Measurements from ENCODE around the gene PTPRK.

Gene PTPRK

DNA sequence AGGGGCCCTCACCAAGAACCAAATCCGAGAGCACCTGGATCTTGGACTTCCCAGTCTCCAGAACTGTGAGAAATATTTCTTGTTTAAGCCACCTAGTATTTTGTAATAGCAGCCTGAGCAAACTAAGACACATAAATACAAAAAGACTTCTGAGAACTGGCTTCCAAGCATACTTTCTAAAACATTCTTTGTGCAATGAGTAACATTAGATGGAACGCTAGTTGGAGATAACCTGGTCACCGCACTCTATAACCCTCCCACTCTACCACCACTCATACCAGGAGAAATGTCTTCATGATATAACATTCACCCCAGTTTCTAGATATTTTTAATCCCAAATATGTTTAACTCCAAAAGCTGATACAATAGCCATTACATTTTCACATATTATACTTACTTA, 450.0 kb downstream of the PTPRK start:
- 0 out of 2 replicates have a peak, but pooled peaks cover 3% of the 10 kb centered on the region for H3K36me3 ChIP-seq (ENCODE audit: control insufficient read depth, insufficient read depth, low read length)
- H3K4me1 ChIP-seq (ENCODE audit: control insufficient read depth, insufficient read depth, low read length): peaks cover 16% of the 10 kb centered on the region
- no peaks in the 10 kb centered on the region for H3K9me3 ChIP-seq (ENCODE audit: control insufficient read depth, insufficient read depth, low read length)
- no peak overlapping the region for H3K4me3 ChIP-seq (ENCODE audit: low read depth, low read length)
- H3K27ac ChIP-seq (ENCODE audit: low read depth, low read length): no peak overlapping the region
- no peaks in the 10 kb centered on the region for H3K27me3 ChIP-seq (ENCODE audit: control insufficient read depth, insufficient read depth, low read length)
- no peak overlapping the region for H3K9ac ChIP-seq (ENCODE audit: low read depth, low read length)

DNA sequence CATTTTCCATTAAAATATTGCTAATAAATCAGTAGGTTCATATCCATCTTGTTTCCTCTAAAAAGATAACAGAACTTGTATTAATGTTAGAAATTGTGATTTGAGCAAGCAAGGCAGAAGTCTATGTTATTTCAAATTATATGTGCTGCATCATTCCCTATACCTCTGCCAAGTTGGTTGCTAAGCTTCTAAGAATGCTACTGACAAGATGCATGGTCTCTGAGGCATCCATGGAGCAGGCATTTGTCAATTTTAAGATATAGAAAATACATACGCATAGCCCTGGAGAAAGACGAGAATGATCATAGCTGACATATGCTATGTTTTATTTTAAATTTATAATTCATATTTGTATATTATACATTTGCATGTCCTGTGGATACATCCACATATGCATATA, 451.2 kb downstream of the PTPRK start:
- H3K4me3 ChIP-seq (ENCODE audit: low read depth, low read length): no peak overlapping the region

DNA sequence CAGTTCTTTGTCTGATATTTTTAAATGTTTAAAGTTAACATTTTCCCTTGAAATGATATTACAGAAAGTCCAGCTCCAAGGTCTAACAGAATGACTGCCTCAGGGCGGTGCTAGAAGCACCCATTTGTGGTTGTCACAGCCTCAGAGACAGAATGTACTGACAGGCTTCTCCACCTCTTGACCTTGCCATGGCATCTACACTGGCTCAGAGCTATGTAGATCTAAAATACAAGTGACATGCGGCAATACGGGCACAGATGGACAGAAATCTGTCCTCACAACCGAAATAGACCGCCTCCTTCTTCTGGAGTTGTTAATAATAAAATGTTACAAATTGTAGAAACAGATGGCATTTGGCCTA, 452.3 kb downstream of the PTPRK start:
- Histone ChIP-seq H3K27ac (ENCODE audit: low read depth, low read length) (no peak overlapping the region), H3K4me3 (ENCODE audit: low read depth, low read length) (no peak overlapping the region), H3K9ac (ENCODE audit: low read depth, low read length) (no peak overlapping the region), H3K9me3 (ENCODE audit: control insufficient read depth, insufficient read depth, low read length) (no peaks in the 10 kb centered on the region), H3K4me1 (ENCODE audit: control insufficient read depth, insufficient read depth, low read length) (peaks cover 25% of the 10 kb centered on the region), H3K36me3 (ENCODE audit: control insufficient read depth, insufficient read depth, low read length) (0 out of 2 replicates have a peak, but pooled peaks cover 3% of the 10 kb centered on the region), H3K27me3 (ENCODE audit: control insufficient read depth, insufficient read depth, low read length) (no peaks in the 10 kb centered on the region)

More for the DNA sequence above, 451.2 kb downstream of the PTPRK start:
- H3K9ac ChIP-seq (ENCODE audit: low read depth, low read length): no peak overlapping the region
- H3K4me1 ChIP-seq (ENCODE audit: control insufficient read depth, insufficient read depth, low read length): peaks cover 19% of the 10 kb centered on the region
- H3K27ac ChIP-seq (ENCODE audit: low read depth, low read length): no peak overlapping the region
- H3K36me3 ChIP-seq (ENCODE audit: control insufficient read depth, insufficient read depth, low read length): 0 out of 2 replicates have a peak, but pooled peaks cover 3% of the 10 kb centered on the region
- no peaks in the 10 kb centered on the region for H3K27me3 ChIP-seq (ENCODE audit: control insufficient read depth, insufficient read depth, low read length)
- no peaks in the 10 kb centered on the region for H3K9me3 ChIP-seq (ENCODE audit: control insufficient read depth, insufficient read depth, low read length)

DNA sequence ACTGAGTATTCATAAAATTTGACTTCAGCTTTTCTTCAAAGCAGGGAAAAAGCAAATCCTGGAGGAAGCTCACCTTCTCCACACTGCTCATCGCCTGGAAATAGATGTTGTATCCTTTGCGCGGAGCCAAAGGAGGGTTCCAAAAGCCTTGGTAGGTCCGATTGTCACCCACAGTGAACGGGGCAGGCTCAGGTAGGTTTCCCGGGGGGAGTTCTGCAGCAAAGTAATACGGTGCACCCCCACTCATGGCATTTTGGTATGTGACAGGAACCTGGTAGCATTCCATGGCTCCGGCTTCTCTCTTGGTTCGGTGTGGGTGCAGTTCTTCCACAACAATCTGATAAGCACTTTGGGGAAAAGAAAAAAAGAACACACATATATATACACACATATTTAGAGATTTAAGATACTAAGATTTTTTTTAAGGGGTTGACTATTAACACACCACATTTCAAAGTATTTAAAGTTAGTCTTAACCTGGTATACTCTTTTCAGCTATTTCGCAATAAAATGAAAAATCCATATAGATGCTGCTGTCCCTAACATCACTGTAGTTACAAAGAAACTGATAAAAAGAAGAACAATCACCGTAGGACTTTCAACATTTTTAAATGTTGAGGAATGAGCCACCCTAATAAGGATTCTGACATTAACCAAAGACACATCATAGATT, 452.8 kb downstream of the PTPRK start:
- Histone ChIP-seq H3K27ac (ENCODE audit: low read depth, low read length) (peak overlapping the region; percentile 33), H3K27me3 (ENCODE audit: control insufficient read depth, insufficient read depth, low read length) (no peaks in the 10 kb centered on the region), H3K36me3 (ENCODE audit: control insufficient read depth, insufficient read depth, low read length) (0 out of 2 replicates have a peak, but pooled peaks cover 3% of the 10 kb centered on the region), H3K4me3 (ENCODE audit: low read depth, low read length) (no peak overlapping the region), H3K4me1 (ENCODE audit: control insufficient read depth, insufficient read depth, low read length) (peaks cover 25% of the 10 kb centered on the region), H3K9ac (ENCODE audit: low read depth, low read length) (no peak overlapping the region), H3K9me3 (ENCODE audit: control insufficient read depth, insufficient read depth, low read length) (no peaks in the 10 kb centered on the region)

DNA sequence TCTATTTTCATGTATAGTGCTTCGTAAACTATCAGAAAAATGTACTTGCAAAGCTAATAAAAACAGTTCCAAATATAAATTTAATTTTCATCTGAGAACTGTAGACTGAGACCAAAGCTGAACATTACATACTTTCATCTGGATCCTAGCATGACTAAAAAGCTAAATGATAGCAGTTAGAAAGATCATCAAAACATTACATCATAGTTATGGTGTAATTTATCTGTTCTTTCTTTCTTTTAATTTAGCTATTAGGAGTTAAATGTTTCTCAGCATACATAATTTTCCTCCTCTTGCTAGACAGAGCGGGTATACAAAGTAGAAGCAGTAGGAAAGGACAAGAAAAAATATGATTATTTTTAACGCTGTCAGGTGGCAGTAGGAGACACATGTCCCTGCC, 455.3 kb downstream of the PTPRK start:
- Histone ChIP-seq H3K4me3 (ENCODE audit: low read depth, low read length) (no peak overlapping the region), H3K9ac (ENCODE audit: low read depth, low read length) (no peak overlapping the region), H3K9me3 (ENCODE audit: control insufficient read depth, insufficient read depth, low read length) (no peaks in the 10 kb centered on the region), H3K36me3 (ENCODE audit: control insufficient read depth, insufficient read depth, low read length) (0 out of 2 replicates have a peak, but pooled peaks cover 3% of the 10 kb centered on the region), H3K27ac (ENCODE audit: low read depth, low read length) (no peak overlapping the region), H3K27me3 (ENCODE audit: control insufficient read depth, insufficient read depth, low read length) (no peaks in the 10 kb centered on the region), H3K4me1 (ENCODE audit: control insufficient read depth, insufficient read depth, low read length) (peaks cover 25% of the 10 kb centered on the region)

DNA sequence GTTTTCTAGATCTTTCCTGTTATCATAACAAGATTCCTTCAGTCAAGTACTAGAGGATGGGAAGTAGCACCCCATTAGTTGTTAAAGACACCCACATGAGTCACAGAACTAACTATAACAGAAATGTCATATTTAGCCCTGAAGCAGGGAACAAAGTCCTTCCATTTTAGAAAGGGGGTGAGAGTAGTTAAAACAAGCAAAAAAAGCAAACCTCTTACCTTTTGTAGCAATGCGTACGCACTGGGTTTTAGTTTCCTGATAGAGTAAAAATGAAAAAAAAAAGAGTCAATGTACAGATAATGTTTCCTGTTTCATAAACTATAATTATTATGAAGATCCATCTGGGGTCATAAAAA, 455.9 kb downstream of the PTPRK start:
- H3K4me1 ChIP-seq (ENCODE audit: control insufficient read depth, insufficient read depth, low read length): peaks cover 25% of the 10 kb centered on the region
- H3K9me3 ChIP-seq (ENCODE audit: control insufficient read depth, insufficient read depth, low read length): no peaks in the 10 kb centered on the region
- no peak overlapping the region for H3K9ac ChIP-seq (ENCODE audit: low read depth, low read length)

DNA sequence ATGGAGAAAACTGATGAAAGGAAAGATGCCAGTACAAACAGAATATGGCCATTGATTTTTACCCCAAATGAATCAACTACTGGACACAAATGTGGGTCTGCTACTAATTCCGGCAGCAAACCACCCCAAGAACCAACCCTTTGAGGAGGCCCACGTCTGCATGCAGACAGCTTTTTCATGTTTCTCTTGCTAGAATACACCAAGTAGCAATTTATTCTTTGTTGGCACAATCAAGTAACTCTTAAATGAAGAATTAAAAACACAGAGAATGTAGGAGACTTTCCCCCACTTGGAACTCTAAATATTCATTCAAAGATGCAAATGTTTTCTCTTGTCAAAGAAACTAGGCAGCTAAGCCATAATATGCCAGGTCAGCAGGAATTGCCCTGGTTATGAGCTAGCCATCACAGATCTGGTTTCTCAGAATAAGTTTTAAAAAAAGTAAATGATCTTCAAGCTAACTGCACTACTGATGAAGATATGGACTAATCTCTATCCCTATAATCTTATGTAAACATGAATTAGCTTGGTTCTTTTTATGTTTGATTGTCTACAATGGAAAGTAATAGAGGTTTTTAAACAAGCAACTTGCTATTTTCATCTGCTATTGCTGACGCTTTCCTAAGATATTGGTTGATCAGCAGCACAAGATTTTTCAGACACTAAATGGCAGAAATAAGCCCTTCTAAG, 456.4 kb downstream of the PTPRK start:
- H3K4me1 ChIP-seq (ENCODE audit: control insufficient read depth, insufficient read depth, low read length): peaks cover 22% of the 10 kb centered on the region
- no peaks in the 10 kb centered on the region for H3K9me3 ChIP-seq (ENCODE audit: control insufficient read depth, insufficient read depth, low read length)
- no peaks in the 10 kb centered on the region for H3K27me3 ChIP-seq (ENCODE audit: control insufficient read depth, insufficient read depth, low read length)
- H3K27ac ChIP-seq (ENCODE audit: low read depth, low read length): no peak overlapping the region
- H3K9ac ChIP-seq (ENCODE audit: low read depth, low read length): no peak overlapping the region
- peaks cover 8% of the 10 kb centered on the region; the same call in 1 of the 2 replicates for H3K36me3 ChIP-seq (ENCODE audit: control insufficient read depth, insufficient read depth, low read length)
- no peak overlapping the region for H3K4me3 ChIP-seq (ENCODE audit: low read depth, low read length)

More for the DNA sequence above, 455.9 kb downstream of the PTPRK start:
- Histone ChIP-seq H3K27ac (ENCODE audit: low read depth, low read length) (no peak overlapping the region), H3K27me3 (ENCODE audit: control insufficient read depth, insufficient read depth, low read length) (no peaks in the 10 kb centered on the region), H3K4me3 (ENCODE audit: low read depth, low read length) (no peak overlapping the region), H3K36me3 (ENCODE audit: control insufficient read depth, insufficient read depth, low read length) (peaks cover 5% of the 10 kb centered on the region; the same call in 1 of the 2 replicates)

DNA sequence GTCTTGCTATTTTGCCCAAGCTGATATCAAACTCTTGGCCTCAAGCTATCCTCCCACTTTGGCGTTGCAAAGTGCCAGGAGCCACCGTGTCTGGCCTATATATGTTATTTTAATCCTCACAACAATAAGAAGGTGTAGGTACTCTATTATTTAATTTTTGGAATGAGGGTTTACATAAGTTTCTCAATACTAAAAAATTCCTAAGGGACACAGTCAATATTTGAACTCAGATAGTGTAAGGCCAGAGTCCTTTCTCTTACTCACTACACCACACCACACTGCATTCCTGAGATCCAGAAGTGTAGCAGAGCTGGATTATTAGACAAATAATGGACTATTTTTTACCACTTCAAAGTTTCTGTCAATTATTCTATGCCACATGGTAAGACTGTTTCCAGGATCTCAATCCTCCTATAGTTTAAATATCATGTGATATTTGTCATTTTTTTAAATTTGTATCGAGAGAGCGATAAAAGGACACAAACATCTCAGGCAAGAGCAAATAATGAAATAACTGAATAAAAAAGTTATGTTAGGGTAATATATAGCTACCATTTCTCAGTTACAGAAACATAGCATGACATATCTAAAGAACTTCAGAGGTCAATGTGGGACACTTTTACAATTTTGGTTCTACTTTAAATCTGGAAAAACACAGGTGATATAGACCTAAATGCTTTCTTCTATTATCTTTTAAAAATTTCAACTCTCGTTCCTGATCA, 457.4 kb downstream of the PTPRK start:
- Histone ChIP-seq H3K36me3 (ENCODE audit: control insufficient read depth, insufficient read depth, low read length) (peaks cover 8% of the 10 kb centered on the region; the same call in 1 of the 2 replicates), H3K27me3 (ENCODE audit: control insufficient read depth, insufficient read depth, low read length) (no peaks in the 10 kb centered on the region), H3K4me3 (ENCODE audit: low read depth, low read length) (no peak overlapping the region), H3K4me1 (ENCODE audit: control insufficient read depth, insufficient read depth, low read length) (peaks cover 21% of the 10 kb centered on the region), H3K9ac (ENCODE audit: low read depth, low read length) (no peak overlapping the region), H3K9me3 (ENCODE audit: control insufficient read depth, insufficient read depth, low read length) (no peaks in the 10 kb centered on the region), H3K27ac (ENCODE audit: low read depth, low read length) (no peak overlapping the region)

DNA sequence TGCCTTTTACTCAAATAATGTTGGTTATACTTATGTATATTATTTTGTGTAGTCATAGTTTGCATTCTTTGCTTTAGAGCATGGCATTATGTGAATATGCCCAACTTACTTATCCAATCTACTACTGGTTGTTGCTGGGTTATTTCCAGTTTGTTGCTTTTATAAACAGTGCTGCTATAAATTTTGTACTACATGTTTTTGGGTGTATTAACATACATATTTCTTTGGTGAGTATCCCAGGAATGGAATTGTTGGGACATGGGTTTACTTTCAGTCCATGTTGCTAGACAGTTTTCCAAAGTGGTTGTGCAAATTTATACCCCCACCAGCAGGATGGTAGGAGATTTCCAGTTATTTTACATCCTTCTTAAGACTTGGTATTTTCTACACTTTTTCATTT, 462.5 kb downstream of the PTPRK start:
- Histone ChIP-seq H3K27ac (ENCODE audit: low read depth, low read length) (no peak overlapping the region), H3K27me3 (ENCODE audit: control insufficient read depth, insufficient read depth, low read length) (no peaks in the 10 kb centered on the region), H3K36me3 (ENCODE audit: control insufficient read depth, insufficient read depth, low read length) (peaks cover 4% of the 10 kb centered on the region; the same call in 1 of the 2 replicates), H3K9me3 (ENCODE audit: control insufficient read depth, insufficient read depth, low read length) (no peaks in the 10 kb centered on the region), H3K4me3 (ENCODE audit: low read depth, low read length) (no peak overlapping the region), H3K9ac (ENCODE audit: low read depth, low read length) (no peak overlapping the region), H3K4me1 (ENCODE audit: control insufficient read depth, insufficient read depth, low read length) (no peaks in the 10 kb centered on the region)

DNA sequence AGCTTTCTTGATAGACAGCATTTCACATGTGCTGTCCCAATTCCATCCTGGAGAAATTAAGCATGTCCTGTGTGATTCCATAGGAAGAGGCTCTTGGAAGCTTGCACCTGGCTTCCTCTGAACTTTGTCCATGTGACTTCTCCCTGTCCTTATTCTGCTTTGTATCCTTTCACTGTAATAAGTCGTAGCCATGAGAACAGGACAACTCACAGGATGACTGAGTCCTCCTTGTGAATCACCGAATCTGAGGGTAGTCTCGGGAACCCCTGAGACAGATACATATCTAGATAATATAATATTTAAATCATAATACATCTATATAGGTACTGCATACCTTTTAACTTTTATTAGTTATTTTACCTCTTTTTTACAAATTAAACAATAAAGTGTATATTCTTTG, 462.9 kb downstream of the PTPRK start:
- Histone ChIP-seq H3K9ac (ENCODE audit: low read depth, low read length) (no peak overlapping the region), H3K27ac (ENCODE audit: low read depth, low read length) (no peak overlapping the region), H3K27me3 (ENCODE audit: control insufficient read depth, insufficient read depth, low read length) (no peaks in the 10 kb centered on the region), H3K9me3 (ENCODE audit: control insufficient read depth, insufficient read depth, low read length) (no peaks in the 10 kb centered on the region), H3K36me3 (ENCODE audit: control insufficient read depth, insufficient read depth, low read length) (peaks cover 4% of the 10 kb centered on the region; the same call in 1 of the 2 replicates), H3K4me1 (ENCODE audit: control insufficient read depth, insufficient read depth, low read length) (no peaks in the 10 kb centered on the region), H3K4me3 (ENCODE audit: low read depth, low read length) (no peak overlapping the region)

DNA sequence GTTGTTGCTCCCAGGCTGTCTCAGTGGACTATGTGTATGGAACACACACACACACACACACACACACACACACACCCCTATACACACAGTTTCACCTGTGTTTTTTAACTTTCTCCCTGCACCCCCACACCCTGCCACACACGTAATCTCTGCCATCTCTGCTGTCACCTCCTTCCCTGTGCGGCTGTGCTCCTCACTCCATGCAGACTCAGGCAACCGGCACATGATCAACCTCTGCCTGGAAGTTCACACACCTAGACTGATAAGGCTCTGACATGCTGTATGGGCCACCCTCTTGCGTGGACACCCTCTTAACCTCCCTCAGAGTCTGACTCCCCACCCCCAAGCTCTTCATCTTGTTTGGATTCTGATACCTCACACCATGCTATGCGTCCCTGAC, 467.3 kb downstream of the PTPRK start:
- no peaks in the 10 kb centered on the region for H3K9me3 ChIP-seq (ENCODE audit: control insufficient read depth, insufficient read depth, low read length)
- H3K4me3 ChIP-seq (ENCODE audit: low read depth, low read length): no peak overlapping the region
- no peak overlapping the region for H3K9ac ChIP-seq (ENCODE audit: low read depth, low read length)
- no peaks in the 10 kb centered on the region for H3K27me3 ChIP-seq (ENCODE audit: control insufficient read depth, insufficient read depth, low read length)
- no peak overlapping the region for H3K27ac ChIP-seq (ENCODE audit: low read depth, low read length)
- H3K4me1 ChIP-seq (ENCODE audit: control insufficient read depth, insufficient read depth, low read length): peaks cover 5% of the 10 kb centered on the region; the same call in 1 of the 2 replicates
- H3K36me3 ChIP-seq (ENCODE audit: control insufficient read depth, insufficient read depth, low read length): no peaks in the 10 kb centered on the region; the same call in 1 of the 2 replicates
